ENCODE results near the gene PTPRD.
"Not testable (repeated sequence)": the region's sequence is repeated elsewhere in the genome, so short reads cannot be mapped to it uniquely, and the experiment has no call there.

PTPRD gene

GRCh38 chr9:8717146-8717545 is 1895.7 kb downstream of the PTPRD start:
- Mint-ChIP-seq H3K36me3 (ENCODE audit: low read depth) (no peaks in the 10 kb centered on the region), H3K27me3 (no peaks in the 10 kb centered on the region), H3K4me1 (ENCODE audit: low read depth) (peaks cover 3% of the 10 kb centered on the region), H3K27ac (no peak overlapping the region), H3K4me3 (no peak overlapping the region), H3K9me3 (no peaks in the 10 kb centered on the region)
- DNase-seq, result no peak

- Mint-ChIP-seq H3K27me3 (no peaks in the 10 kb centered on the region), H3K9me3 (no peaks in the 10 kb centered on the region), H3K36me3 (ENCODE audit: low read depth) (no peaks in the 10 kb centered on the region), H3K27ac (no peak overlapping the region), H3K4me1 (ENCODE audit: low read depth) (peaks cover 3% of the 10 kb centered on the region), H3K4me3 (no peak overlapping the region)
- DNase-seq, result no peak
These were observed 1897.0 kb downstream of the PTPRD start for GRCh38 chr9:8715788-8716187.

GRCh38 chr9:8713811-8714165 is 1899.0 kb downstream of the PTPRD start:
- H3K36me3 Mint-ChIP-seq (ENCODE audit: low read depth), result no peaks in the 10 kb centered on the region
- no peaks in the 10 kb centered on the region for H3K9me3 Mint-ChIP-seq
- DNase-seq, result no peak
- H3K27me3 Mint-ChIP-seq, result no peaks in the 10 kb centered on the region
- H3K27ac Mint-ChIP-seq, result no peak overlapping the region
- H3K4me1 Mint-ChIP-seq (ENCODE audit: low read depth), result peaks cover 3% of the 10 kb centered on the region
- no peak overlapping the region for H3K4me3 Mint-ChIP-seq

GRCh38 chr9:8713149-8713810 is 1899.5 kb downstream of the PTPRD start:
- no peak overlapping the region for H3K27ac Mint-ChIP-seq
- DNase-seq, result no peak
- no peaks in the 10 kb centered on the region for H3K27me3 Mint-ChIP-seq
- H3K4me1 Mint-ChIP-seq (ENCODE audit: low read depth), result peaks cover under 1% of the 10 kb centered on the region
- no peak overlapping the region for H3K4me3 Mint-ChIP-seq
- H3K36me3 Mint-ChIP-seq (ENCODE audit: low read depth), result no peaks in the 10 kb centered on the region
- no peaks in the 10 kb centered on the region for H3K9me3 Mint-ChIP-seq

- no peaks in the 10 kb centered on the region for H3K27me3 Mint-ChIP-seq
- no peak overlapping the region for H3K27ac Mint-ChIP-seq
- H3K4me1 Mint-ChIP-seq (ENCODE audit: low read depth), result no peaks in the 10 kb centered on the region
- no peak for DNase-seq
- no peaks in the 10 kb centered on the region for H3K36me3 Mint-ChIP-seq (ENCODE audit: low read depth)
- H3K9me3 Mint-ChIP-seq, result no peaks in the 10 kb centered on the region
- H3K4me3 Mint-ChIP-seq, result no peak overlapping the region
These were observed 1903.1 kb downstream of the PTPRD start for GRCh38 chr9:8709731-8710130.

- Mint-ChIP-seq H3K4me3 (no peak overlapping the region), H3K9me3 (no peaks in the 10 kb centered on the region), H3K36me3 (ENCODE audit: low read depth) (no peaks in the 10 kb centered on the region), H3K27ac (no peak overlapping the region), H3K27me3 (no peaks in the 10 kb centered on the region), H3K4me1 (ENCODE audit: low read depth) (no peaks in the 10 kb centered on the region)
- DNase-seq, result no peak
These were observed 1904.1 kb downstream of the PTPRD start for GRCh38 chr9:8708728-8709127.

- DNase-seq, result no peak
- Mint-ChIP-seq H3K36me3 (ENCODE audit: low read depth) (no peaks in the 10 kb centered on the region), H3K27me3 (no peaks in the 10 kb centered on the region), H3K4me3 (no peak overlapping the region), H3K4me1 (ENCODE audit: low read depth) (no peaks in the 10 kb centered on the region), H3K9me3 (no peaks in the 10 kb centered on the region), H3K27ac (no peak overlapping the region)
These were observed 1905.8 kb downstream of the PTPRD start for GRCh38 chr9:8706998-8707397.

GRCh38 chr9:8706531-8706930 is 1906.3 kb downstream of the PTPRD start:
- H3K27ac Mint-ChIP-seq, result no peak overlapping the region
- no peaks in the 10 kb centered on the region for H3K4me1 Mint-ChIP-seq (ENCODE audit: low read depth)
- no peaks in the 10 kb centered on the region for H3K27me3 Mint-ChIP-seq

GRCh38 chr9:8705861-8706260 is 1906.9 kb downstream of the PTPRD start:
- no peak overlapping the region for H3K4me3 Mint-ChIP-seq
- no peak overlapping the region for H3K27ac Mint-ChIP-seq
- DNase-seq, result no peak
- no peaks in the 10 kb centered on the region for H3K36me3 Mint-ChIP-seq (ENCODE audit: low read depth)
- H3K9me3 Mint-ChIP-seq, result no peaks in the 10 kb centered on the region
- no peaks in the 10 kb centered on the region for H3K4me1 Mint-ChIP-seq (ENCODE audit: low read depth)
- no peaks in the 10 kb centered on the region for H3K27me3 Mint-ChIP-seq

More at GRCh38 chr9:8706531-8706930, 1906.3 kb downstream of the PTPRD start:
- Mint-ChIP-seq H3K4me3 (no peak overlapping the region), H3K36me3 (ENCODE audit: low read depth) (no peaks in the 10 kb centered on the region), H3K9me3 (no peaks in the 10 kb centered on the region)
- no peak for DNase-seq

GRCh38 chr9:8703904-8704303 is 1908.9 kb downstream of the PTPRD start:
- Mint-ChIP-seq H3K27ac (no peak overlapping the region), H3K27me3 (no peaks in the 10 kb centered on the region), H3K4me3 (no peak overlapping the region), H3K4me1 (ENCODE audit: low read depth) (no peaks in the 10 kb centered on the region), H3K9me3 (no peaks in the 10 kb centered on the region), H3K36me3 (ENCODE audit: low read depth) (no peaks in the 10 kb centered on the region)
- DNase-seq, result no peak

- H3K9me3 Mint-ChIP-seq, result no peaks in the 10 kb centered on the region
- no peak overlapping the region for H3K27ac Mint-ChIP-seq
- DNase-seq, result no peak
- H3K27me3 Mint-ChIP-seq, result peaks cover 4% of the 10 kb centered on the region
- H3K4me1 Mint-ChIP-seq (ENCODE audit: low read depth), result no peaks in the 10 kb centered on the region
- no peak overlapping the region for H3K4me3 Mint-ChIP-seq
- no peaks in the 10 kb centered on the region for H3K36me3 Mint-ChIP-seq (ENCODE audit: low read depth)
These were observed 1910.9 kb downstream of the PTPRD start for GRCh38 chr9:8701904-8702303.

GRCh38 chr9:8697565-8697964 is 1915.2 kb downstream of the PTPRD start:
- H3K9me3 Mint-ChIP-seq; H3K27me3 Mint-ChIP-seq; H3K27ac Mint-ChIP-seq; H3K4me3 Mint-ChIP-seq; H3K4me1 Mint-ChIP-seq (ENCODE audit: low read depth); DNase-seq; H3K36me3 Mint-ChIP-seq (ENCODE audit: low read depth): not testable (repeated sequence)

GRCh38 chr9:8696516-8696915 is 1916.3 kb downstream of the PTPRD start:
- H3K4me3 Mint-ChIP-seq, result no peak overlapping the region
- no peaks in the 10 kb centered on the region for H3K36me3 Mint-ChIP-seq (ENCODE audit: low read depth)
- no peak for DNase-seq
- H3K4me1 Mint-ChIP-seq (ENCODE audit: low read depth), result no peaks in the 10 kb centered on the region
- no peak overlapping the region for H3K27ac Mint-ChIP-seq
- no peaks in the 10 kb centered on the region for H3K9me3 Mint-ChIP-seq
- H3K27me3 Mint-ChIP-seq, result peaks cover 4% of the 10 kb centered on the region

GRCh38 chr9:8694983-8695588 is 1917.7 kb downstream of the PTPRD start:
- H3K4me1 Mint-ChIP-seq (ENCODE audit: low read depth), result no peaks in the 10 kb centered on the region
- no peak overlapping the region for H3K27ac Mint-ChIP-seq
- DNase-seq, result no peak
- no peaks in the 10 kb centered on the region for H3K9me3 Mint-ChIP-seq
- no peaks in the 10 kb centered on the region for H3K36me3 Mint-ChIP-seq (ENCODE audit: low read depth)
- peaks cover 4% of the 10 kb centered on the region for H3K27me3 Mint-ChIP-seq
- H3K4me3 Mint-ChIP-seq, result no peak overlapping the region

GRCh38 chr9:8693464-8693863 is 1919.3 kb downstream of the PTPRD start:
- Mint-ChIP-seq H3K9me3 (no peaks in the 10 kb centered on the region), H3K27ac (no peak overlapping the region), H3K4me1 (ENCODE audit: low read depth) (no peaks in the 10 kb centered on the region), H3K4me3 (no peak overlapping the region), H3K36me3 (ENCODE audit: low read depth) (no peaks in the 10 kb centered on the region), H3K27me3 (peaks cover 4% of the 10 kb centered on the region)
- DNase-seq, result no peak

- no peak overlapping the region for H3K27ac Mint-ChIP-seq
- no peaks in the 10 kb centered on the region for H3K4me1 Mint-ChIP-seq (ENCODE audit: low read depth)
- DNase-seq, result no peak
- no peak overlapping the region for H3K4me3 Mint-ChIP-seq
- no peaks in the 10 kb centered on the region for H3K27me3 Mint-ChIP-seq
- no peaks in the 10 kb centered on the region for H3K36me3 Mint-ChIP-seq (ENCODE audit: low read depth)
- no peaks in the 10 kb centered on the region for H3K9me3 Mint-ChIP-seq
These were observed 1926.3 kb downstream of the PTPRD start for GRCh38 chr9:8686516-8686915.

Data from activated T-cell treated with anti-CD3 and anti-CD28 coated beads, Interleukin-2, amount 50 U/mL, for 24 hours (primary cell).